ENCODE results near the gene INTS12. TPM values are rescaled to one million over a fixed set of nuclear protein-coding genes. Genes with fewer than 3 reads are reported as not detected.

The INTS12 gene
- total and polyA plus RNA-seq, 2 of the 8 experiments (the other 6 are each of a cell fraction or from before 2014, with no cell fraction given), result 12.3 to 14.1 TPM

DNA sequence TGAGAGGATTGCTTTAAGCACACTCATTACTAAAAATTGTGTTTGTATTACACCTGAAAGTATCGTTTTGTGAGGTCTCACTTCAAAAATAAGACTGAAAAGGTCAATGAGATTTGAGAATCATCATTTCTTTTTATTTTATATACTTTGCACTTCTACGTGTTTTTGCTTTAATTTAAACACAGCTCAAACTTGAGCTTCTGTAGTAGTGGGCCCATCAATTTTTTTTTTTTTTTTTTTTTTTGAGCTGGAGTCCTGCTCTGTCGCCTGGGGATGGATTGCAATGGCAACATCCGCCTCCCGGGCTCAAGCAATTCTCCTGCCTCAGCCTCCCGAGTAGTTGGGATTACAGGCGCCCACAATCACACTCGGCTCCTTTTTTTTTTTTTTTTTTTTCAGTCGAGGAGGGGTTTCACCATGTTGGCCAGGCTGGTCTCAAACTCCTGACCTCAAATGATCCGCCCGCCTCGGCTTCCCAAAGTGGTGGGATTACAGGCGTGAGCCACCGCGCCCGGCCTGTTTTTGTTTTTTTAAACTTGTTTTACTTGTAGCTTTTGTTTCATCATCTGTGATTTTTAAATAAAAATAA, 1.6 kb upstream of the INTS12 start:
- Histone ChIP-seq H3K9me3 (ENCODE audit: insufficient read depth in 2 of 2, low read depth in 1 of 2, low read length in 1 of 2) (no peaks in the 10 kb centered on the region), H2AFZ (ENCODE audit: low read length) (no peak overlapping the region), H3K9ac (replicated peaks in 1 of 4; ENCODE audit: extremely low read depth in 1 of 4, low read depth in 3 of 4, low read length in 3 of 4) (no peak overlapping the region), H3K27me3 (replicated peaks in 1 of 4; ENCODE audit: control insufficient read depth in 3 of 4, extremely low read depth in 1 of 4, insufficient read depth in 3 of 4, low read length in 3 of 4) (no peaks in the 10 kb centered on the region), H3K56ac (replicated peaks; ENCODE audit: insufficient read length, low read depth, low read length) (no peak overlapping the region), H3K36me3 (ENCODE audit: control insufficient read depth in 2 of 4, insufficient read depth in 4 of 4, low read length in 3 of 4) (no peaks in the 10 kb centered on the region; a peak in 1 of 8 replicates), H3K4me1 (replicated peaks in 1 of 4; ENCODE audit: control insufficient read depth in 3 of 4, insufficient read depth in 4 of 4, low read length in 3 of 4) (0 out of 7 replicates have a peak, but pooled peaks cover 0 to 2% (median under 1%) of the 10 kb centered on the region in 4 experiments), H3K18ac (ENCODE audit: extremely low read depth, low read length) (no peak overlapping the region), H4K5ac (ENCODE audit: insufficient read length, low read depth, low read length) (no peak overlapping the region), H4K20me1 (replicated peaks in 1 of 2; ENCODE audit: control insufficient read depth in 1 of 2, insufficient read depth in 2 of 2, low read length in 2 of 2) (peaks cover 0 to 6% of the 10 kb centered on the region in 2 experiments), H3K79me1 (ENCODE audit: low read depth, low read length) (0 out of 2 replicates have a peak, but pooled peaks cover 3% of the 10 kb centered on the region), H3K23me2 (ENCODE audit: low read depth, low read length) (peaks cover 2% of the 10 kb centered on the region), H2BK120ac (replicated peaks; ENCODE audit: low read depth, low read length) (no peak overlapping the region), H2BK5ac (ENCODE audit: low read depth, low read length) (no peak overlapping the region), H3K27ac (ENCODE audit: low read depth, low read length) (no peak overlapping the region), H4K8ac (ENCODE audit: extremely low read depth, insufficient read depth, low read length) (no peak overlapping the region), H2AK5ac (ENCODE audit: low read depth, low read length) (no peak overlapping the region), H4K91ac (replicated peaks; ENCODE audit: insufficient read length, low read length) (no peak overlapping the region), H2BK15ac (ENCODE audit: low read length) (no peak overlapping the region), H3K4me3 (ENCODE audit: extremely low read depth in 1 of 4, insufficient read depth in 2 of 4, low read depth in 3 of 4, low read length in 4 of 4) (peak overlapping the region in 3 of 4 experiments; percentile 89 to 92 (median 91); a peak in 4 of 8 replicates), H3K79me2 (ENCODE audit: control insufficient read depth in 1 of 2, insufficient read depth in 2 of 2, low read length in 2 of 2) (peaks cover 0 to 59% of the 10 kb centered on the region in 2 experiments; a peak in 3 of 4 replicates), H2BK12ac (ENCODE audit: low read depth, low read length) (no peak overlapping the region), H3K14ac (ENCODE audit: insufficient read length) (no peak overlapping the region), H3K23ac (ENCODE audit: insufficient read length) (no peak overlapping the region), H3K4me2 (ENCODE audit: insufficient read depth in 1 of 2, low read depth in 2 of 2, low read length in 2 of 2) (peak overlapping the region; percentile 70 to 78; a peak in 3 of 4 replicates), H2BK20ac (ENCODE audit: low read length) (no peak overlapping the region), H3K4ac (replicated peaks; ENCODE audit: insufficient read length, low read depth, low read length) (no peak overlapping the region)
- ChIA-PET POLR2A (ENCODE audit: partially characterized antibody) (no interaction called here), CTCF (ENCODE audit: partially characterized antibody) (interaction anchor here (0.6 to 1.5 kb wide), 3 partner anchors 9 to 165 kb away, joined by 3 to 4 read pairs (median 3); no protein-coding TSS in a partner anchor)
- 83% methylated on average over 10 of the region's 16 CpGs; no CpG with 5 or more reads in 1 of the 2 experiments for WGBS, 2 experiments (ENCODE audit: extremely low coverage in 1 of 2, insufficient coverage in 1 of 2, insufficient read length in 1 of 2, insufficient replicate concordance in 2 of 2, low coverage in 1 of 2, low lambda C conversion rate in 2 of 2, missing lambda C conversion rate in 1 of 2)
- DNase-seq (ENCODE audit: low read depth in 1 of 2, low spot score in 2 of 2) (no peak), FAIRE-seq (no peak)
- TF ChIP-seq NRF1 (IDR thresholded peaks at IDR 0.05; ENCODE audit: low read depth, low read length) (no peak), MAX (IDR thresholded peaks at IDR 0.05) (no peak), YY1 (IDR thresholded peaks at IDR 0.05; ENCODE audit: low read depth, low read length) (no peak), KDM4A (IDR thresholded peaks at IDR 0.05; ENCODE audit: low read depth, low read length, severe bottlenecking) (no peak), NANOG (IDR thresholded peaks at IDR 0.05; ENCODE audit: insufficient read depth, low read depth, low read length, poor library complexity, severe bottlenecking) (no peak), SIRT6 (IDR thresholded peaks at IDR 0.05; ENCODE audit: low read length) (no peak), SUZ12 (IDR thresholded peaks at IDR 0.05; ENCODE audit: low read length) (no peak), PHF8 (conservative IDR thresholded peaks at IDR 0.05; ENCODE audit: low read depth, low read length) (no peak), SP1 (IDR thresholded peaks at IDR 0.05; ENCODE audit: low read depth, low read length) (no peak), BCL11A (IDR thresholded peaks at IDR 0.05; ENCODE audit: low read depth in 2 of 2, low read length in 2 of 2) (no peak)
- TF ChIP-seq, protein P1, sequence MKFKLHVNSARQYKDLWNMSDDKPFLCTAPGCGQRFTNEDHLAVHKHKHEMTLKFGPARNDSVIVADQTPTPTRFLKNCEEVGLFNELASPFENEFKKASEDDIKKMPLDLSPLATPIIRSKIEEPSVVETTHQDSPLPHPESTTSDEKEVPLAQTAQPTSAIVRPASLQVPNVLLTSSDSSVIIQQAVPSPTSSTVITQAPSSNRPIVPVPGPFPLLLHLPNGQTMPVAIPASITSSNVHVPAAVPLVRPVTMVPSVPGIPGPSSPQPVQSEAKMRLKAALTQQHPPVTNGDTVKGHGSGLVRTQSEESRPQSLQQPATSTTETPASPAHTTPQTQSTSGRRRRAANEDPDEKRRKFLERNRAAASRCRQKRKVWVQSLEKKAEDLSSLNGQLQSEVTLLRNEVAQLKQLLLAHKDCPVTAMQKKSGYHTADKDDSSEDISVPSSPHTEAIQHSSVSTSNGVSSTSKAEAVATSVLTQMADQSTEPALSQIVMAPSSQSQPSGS (IDR thresholded peaks at IDR 0.05; ENCODE audit: low read length), result no peak
